Kidney (tissue), 14 donors: ENCODE results near the gene CD2AP. TPM values are rescaled to one million over a fixed set of nuclear protein-coding genes. Genes with fewer than 3 reads are reported as not detected.
"Not testable (repeated sequence)": the region's sequence is repeated elsewhere in the genome, so short reads cannot be mapped to it uniquely, and the experiment has no call there.

ENCODE experiments used
- DNase-seq, 5 donors: peaks; one replicate each; pipeline ENCODE4 v3.0.0-alpha.2; 2013 to 2020
- FAIRE-seq: peaks from 2 replicates; lab custom pipeline; 2012; peaks lifted over from hg19 to GRCh38; lab: Jason Lieb, UNC
- H3K27ac ChIP-seq, 2 donors: one replicate each; pipeline ENCODE4 v1.7.0; 2013; ENCODE audit warnings: low read depth in 2 of 2, low read length in 2 of 2, inconsistent platforms in 1 of 2
- H3K27me3 ChIP-seq: one replicate; pipeline ENCODE4 v1.7.1; 2013; ENCODE audit warnings: low read length, inconsistent platforms; ENCODE audit not compliant: control insufficient read depth, insufficient read depth
- H3K36me3 ChIP-seq, 3 donors: one replicate each; pipeline versions ENCODE4 v1.7.0 to v1.7.1; 2013; ENCODE audit warnings: low read length in 3 of 3, control low read depth in 1 of 3, inconsistent platforms in 1 of 3; ENCODE audit not compliant: insufficient read depth in 3 of 3, control insufficient read depth in 2 of 3
- H3K4me1 ChIP-seq, 3 donors: one replicate each; pipeline versions ENCODE4 v1.7.0 to v1.7.1; 2013; ENCODE audit warnings: low read length in 3 of 3, inconsistent platforms in 1 of 3, low read depth in 1 of 3; ENCODE audit not compliant: control insufficient read depth in 2 of 3, insufficient read depth in 2 of 3
- H3K4me3 ChIP-seq, 3 donors: one replicate each; pipeline versions ENCODE4 v1.7.0 to v1.8.1; 2013; ENCODE audit warnings: low read length in 3 of 3, control low read depth in 1 of 3, inconsistent platforms in 1 of 3
- H3K9ac ChIP-seq, 3 donors: one replicate each; pipeline versions ENCODE4 v1.7.0 to v1.7.1; 2013; ENCODE audit warnings: low read length in 3 of 3, control low read depth in 1 of 3, inconsistent platforms in 1 of 3
- H3K9me3 ChIP-seq, 3 donors: one replicate each; pipeline versions ENCODE4 v1.7.0 to v1.7.1; 2013; ENCODE audit warnings: low read length in 3 of 3, control low read depth in 1 of 3, inconsistent platforms in 1 of 3; ENCODE audit not compliant: control insufficient read depth in 2 of 3, insufficient read depth in 1 of 3
- CTCF ChIP-seq: IDR thresholded peaks from 3 replicates; pipeline ENCODE4 v1.5.1; 2012; ENCODE audit warnings: mild to moderate bottlenecking, moderate library complexity, borderline replicate concordance; ENCODE audit not compliant: insufficient read depth; ENCODE audit errors: extremely low read depth
- intact Hi-C: fragments of 100-400 bp; cut with DNase I; formaldehyde crosslinking; loops from one replicate; pipeline ENCODE4 v1.11.1; 2022
- polyA plus RNA-seq: library from polyadenylated mRNA; stranded (reverse); fragments of 350-450 nt; fragmentation: Illumina TruSeq; extraction: RNeasy Lipid Tissue Mini Kit (QIAGEN cat#74804); gene quantifications from one replicate; pipeline ENCODE4 v1.2.3, GENCODE V29; 2014; ENCODE audit warnings: low read depth, low replicate concordance; ENCODE audit not compliant: insufficient read depth
- total RNA-seq: library from RNA; stranded (reverse); fragmentation: NEBNext Ultra II Directional; extraction: Animal tissue kit (Norgen Biotek cat#: 25700); gene quantifications from one replicate; pipeline ENCODE4 v1.2.1, GENCODE V29; 2021
- donor health status: control.
- donor health status: control.
- donor health status: control.
- donor health status: control.
- donor health status: control.
- donor health status: DM: yes; HTN: yes; CAD: no.
- donor health status: Normal renal cell carcinoma (clear cell type).

Gene CD2AP
- total and polyA plus RNA-seq, 2 donors from 2014 or later: 19.5 to 87.6 TPM

GRCh38 chr6:47437592-47437991 lies 40.0 kb upstream of the CD2AP start:
- no peak for FAIRE-seq
- no peaks in the 10 kb centered on the region for H3K4me1 ChIP-seq
- H3K27ac ChIP-seq: no peak overlapping the region
- H3K36me3 ChIP-seq: no peaks in the 10 kb centered on the region
- no peak overlapping the region for H3K4me3 ChIP-seq
- H3K27me3 ChIP-seq: no peaks in the 10 kb centered on the region
- intact Hi-C loops: no loop called here
- no peak overlapping the region for H3K9ac ChIP-seq
- DNase-seq: no peak
- no peak for TF ChIP-seq CTCF
- H3K9me3 ChIP-seq: no peaks in the 10 kb centered on the region

- no peaks in the 10 kb centered on the region for H3K4me1 ChIP-seq
- intact Hi-C loops: no loop called here
- H3K4me3 ChIP-seq: no peak overlapping the region
- FAIRE-seq (no peak), DNase-seq (no peak)
- H3K36me3 ChIP-seq: no peaks in the 10 kb centered on the region
- TF ChIP-seq CTCF: no peak
- no peaks in the 10 kb centered on the region for H3K27me3 ChIP-seq
- H3K27ac ChIP-seq: no peak overlapping the region
- no peaks in the 10 kb centered on the region for H3K9me3 ChIP-seq
- H3K9ac ChIP-seq: no peak overlapping the region
Measured at GRCh38 chr6:47438481-47439347, 38.9 kb upstream of the CD2AP start.

DNA sequence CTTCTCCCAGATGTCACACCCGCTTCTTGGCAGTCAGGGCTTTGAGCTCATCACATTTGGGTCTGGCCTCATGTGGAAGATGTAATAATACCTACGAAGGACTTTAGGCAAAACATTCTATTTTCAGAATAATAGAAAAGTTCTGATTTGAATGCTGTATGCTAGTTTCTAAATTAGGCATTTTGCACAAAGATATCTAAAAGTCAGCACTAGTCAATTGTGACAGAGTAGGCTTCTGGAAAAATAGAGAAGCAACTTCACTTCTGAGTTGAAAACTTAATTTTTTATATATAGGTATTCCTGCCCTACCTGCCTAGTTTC lies 38.3 kb upstream of the CD2AP start:
- DNase-seq (no peak), FAIRE-seq (no peak)
- no peaks in the 10 kb centered on the region for H3K4me1 ChIP-seq
- H3K27ac ChIP-seq: no peak overlapping the region
- H3K9ac ChIP-seq: no peak overlapping the region
- H3K27me3 ChIP-seq: no peaks in the 10 kb centered on the region
- intact Hi-C loops: no loop called here
- TF ChIP-seq CTCF: no peak
- no peaks in the 10 kb centered on the region for H3K36me3 ChIP-seq
- H3K4me3 ChIP-seq: no peak overlapping the region
- H3K9me3 ChIP-seq: no peaks in the 10 kb centered on the region

GRCh38 chr6:47440719-47441118 lies 36.9 kb upstream of the CD2AP start:
- no peaks in the 10 kb centered on the region for H3K9me3 ChIP-seq
- H3K4me3 ChIP-seq: no peak overlapping the region
- no peak for TF ChIP-seq CTCF
- H3K27ac ChIP-seq: no peak overlapping the region
- intact Hi-C loops: no loop called here
- no peaks in the 10 kb centered on the region for H3K4me1 ChIP-seq
- H3K9ac ChIP-seq: no peak overlapping the region
- FAIRE-seq (no peak), DNase-seq (peak in 1 of 5 donors; percentile 36)
- H3K27me3 ChIP-seq: no peaks in the 10 kb centered on the region
- H3K36me3 ChIP-seq: no peaks in the 10 kb centered on the region

- H3K27me3 ChIP-seq, H3K9me3 ChIP-seq, H3K9ac ChIP-seq, H3K4me3 ChIP-seq, intact Hi-C loops, DNase-seq, FAIRE-seq, H3K27ac ChIP-seq, H3K36me3 ChIP-seq: not testable (repeated sequence)
- peaks cover 0 to 15% (median 0%) of the 10 kb centered on the region in 3 donors for H3K4me1 ChIP-seq
Measured at GRCh38 chr6:47444964-47445363, 32.6 kb upstream of the CD2AP start.
